ENCODE data around the gene ACTR3C.
"Not testable (repeated sequence)": the region's sequence is repeated elsewhere in the genome, so short reads cannot be mapped to it uniquely, and the experiment has no call there.

- TF ChIP-seq CTCF, POLR2AphosphoS5 (IDR thresholded peaks at IDR 0.05): not testable (repeated sequence)
Observed at GRCh38 chr7:150283608-150284007, 39.7 kb downstream of the ACTR3C start.
